Neural cell (in vitro differentiated cells): ENCODE results near the gene SDF2L1. TPM values are rescaled to one million over a fixed set of nuclear protein-coding genes. Genes with fewer than 3 reads are reported as not detected.

Experiments used
- H2AFZ ChIP-seq: fragments of 200-600, 300-800 bp; sonication (generic), shearing (Covaris generic); 2 replicates; pipeline ENCODE4 v1.6.0; 2014; ENCODE audit warnings: low read depth, mild to moderate bottlenecking, antibody characterized with exemption, low read length, moderate library complexity
- H3F3A ChIP-seq: fragments of 200-600 bp; shearing (Covaris generic); 2 replicates; pipeline ENCODE4 v1.6.1; 2016; ENCODE audit warnings: mild to moderate bottlenecking, moderate library complexity, mixed read lengths, antibody characterized with exemption, low read length; ENCODE audit not compliant: insufficient read depth, poor library complexity, severe bottlenecking
- H3K27ac ChIP-seq: fragments of 200-600, 300-800 bp; sonication (generic), shearing (Covaris generic); 2 replicates; pipeline ENCODE4 v1.5.1; 2014; ENCODE audit warnings: mild to moderate bottlenecking, low read length, moderate library complexity
- H3K27me3 ChIP-seq: fragments of 300-800, 200-600 bp; sonication (generic), shearing (Covaris generic); 2 replicates; pipeline ENCODE4 v1.6.0; 2014; ENCODE audit warnings: mild to moderate bottlenecking, low read depth, low read length, moderate library complexity; ENCODE audit not compliant: insufficient read depth
- H3K36me3 ChIP-seq: fragments of 300-800, 200-600 bp; sonication (generic), shearing (Covaris generic); 2 replicates; pipeline ENCODE4 v1.5.1; 2014; ENCODE audit warnings: mild to moderate bottlenecking, antibody characterized with exemption, low read length, moderate library complexity; ENCODE audit not compliant: insufficient read depth
- H3K4me2 ChIP-seq: fragments of 300-800, 200-600 bp; sonication (generic), shearing (Covaris generic); 2 replicates; pipeline ENCODE4 v1.6.0; 2014; ENCODE audit warnings: mild to moderate bottlenecking, low read length
- H3K4me3 ChIP-seq: fragments of 300-800, 200-600 bp; sonication (generic), shearing (Covaris generic); 2 replicates; pipeline ENCODE4 v1.5.1; 2014; ENCODE audit warnings: mild to moderate bottlenecking, low read length, moderate library complexity
- H3K79me2 ChIP-seq: fragments of 200-600 bp; shearing (Covaris generic); replicated peaks from 2 replicates; pipeline ENCODE4 v1.6.0; 2014; ENCODE audit warnings: mild to moderate bottlenecking, low read length, moderate library complexity; ENCODE audit not compliant: insufficient read depth
- H3K9ac ChIP-seq: fragments of 300-800, 200-600 bp; sonication (generic), shearing (Covaris generic); 2 replicates; pipeline ENCODE4 v1.6.1; 2016; ENCODE audit warnings: mild to moderate bottlenecking, low read length, mixed read lengths
- H3K9me2 ChIP-seq: fragments of 200-600 bp; shearing (Covaris generic); 2 replicates; pipeline ENCODE4 v1.6.1; 2016; ENCODE audit warnings: mild to moderate bottlenecking, low read length, mixed read lengths; ENCODE audit not compliant: insufficient read depth
- H3K9me3 ChIP-seq: fragments of 200-600, 300-800 bp; sonication (generic), shearing (Covaris generic); 2 replicates; pipeline ENCODE4 v1.6.1; 2016; ENCODE audit warnings: mild to moderate bottlenecking, mixed run types, low read length, moderate library complexity, mixed read lengths
- H4K20me1 ChIP-seq: fragments of 200-600 bp; shearing (Covaris generic); 2 replicates; pipeline ENCODE4 v1.6.1; 2016; ENCODE audit warnings: mild to moderate bottlenecking, mixed run types; ENCODE audit not compliant: insufficient read depth
- CTCF ChIP-seq: fragments of 450-650 bp; IDR thresholded peaks from 2 replicates; pipeline ENCODE4 v1.5.1; 2014; ENCODE audit warnings: antibody characterized with exemption, mild to moderate bottlenecking, moderate library complexity; ENCODE audit not compliant: poor library complexity, severe bottlenecking
- EP300 ChIP-seq: fragments of 450-650 bp; conservative IDR thresholded peaks from 2 replicates; pipeline ENCODE4 v1.6.1; 2014; ENCODE audit warnings: antibody characterized with exemption, mild to moderate bottlenecking, moderate library complexity; ENCODE audit not compliant: poor library complexity, severe bottlenecking
- EZH2 ChIP-seq: fragments of 200-600, 300-800 bp; shearing (Covaris generic), sonication (generic); IDR thresholded peaks from 2 replicates; pipeline ENCODE4 v1.6.1; 2014; ENCODE audit warnings: antibody characterized with exemption, low read length, borderline replicate concordance, mild to moderate bottlenecking; ENCODE audit not compliant: insufficient read depth, poor library complexity, severe bottlenecking
- MXI1 ChIP-seq: fragments of 450-650 bp; conservative IDR thresholded peaks from 2 replicates; pipeline ENCODE4 v1.6.1; 2014; ENCODE audit warnings: antibody characterized with exemption, mild to moderate bottlenecking; ENCODE audit not compliant: poor library complexity, severe bottlenecking
- POLR2AphosphoS5 ChIP-seq: IDR thresholded peaks from 2 replicates; pipeline ENCODE4 v1.6.1; 2012
- RAD21 ChIP-seq: fragments of 450-650 bp; conservative IDR thresholded peaks from 2 replicates; pipeline ENCODE4 v1.6.1; 2014; ENCODE audit warnings: antibody characterized with exemption, mild to moderate bottlenecking, moderate library complexity
- REST ChIP-seq: IDR thresholded peaks from 2 replicates; pipeline ENCODE4 v1.6.1; 2012; ENCODE audit warnings: borderline replicate concordance
- SMC3 ChIP-seq: fragments of 450-650 bp; conservative IDR thresholded peaks from 2 replicates; pipeline ENCODE4 v1.6.1; 2014; ENCODE audit warnings: antibody characterized with exemption, mild to moderate bottlenecking, moderate library complexity; ENCODE audit not compliant: poor library complexity
- TAF1 ChIP-seq: IDR thresholded peaks from 2 replicates; pipeline ENCODE4 v1.6.1; 2012; ENCODE audit warnings: low read depth
- polyA plus RNA-seq: library from polyadenylated mRNA; depleted of rRNA; stranded (reverse); fragments of >200 nt; gene quantifications from 2 replicates; pipeline ENCODE4 v1.2.3, GENCODE V29; 2014

SDF2L1 gene
- polyA plus RNA-seq, 1 donor from 2014 or later = 11.0 TPM

GRCh38 chr22:21685164-21685513, 43.0 kb downstream of the SDF2L1 start:
- no peak overlapping the region for H3K4me3 ChIP-seq
- no peaks in the 10 kb centered on the region for H3K79me2 ChIP-seq
- no peak overlapping the region for H3K4me2 ChIP-seq
- H3K27me3 ChIP-seq = no peaks in the 10 kb centered on the region
- H2AFZ ChIP-seq = no peak overlapping the region
- no peaks in the 10 kb centered on the region for H4K20me1 ChIP-seq
- no peak overlapping the region for H3K9ac ChIP-seq
- H3K27ac ChIP-seq = no peak overlapping the region
- TF ChIP-seq MXI1 (no peak), POLR2AphosphoS5 (peak; percentile 49)
- H3K36me3 ChIP-seq = no peaks in the 10 kb centered on the region
- H3F3A ChIP-seq = no peaks in the 10 kb centered on the region
- no peaks in the 10 kb centered on the region for H3K9me2 ChIP-seq
- H3K9me3 ChIP-seq = no peaks in the 10 kb centered on the region

GRCh38 chr22:21686193-21686608, 44.1 kb downstream of the SDF2L1 start:
- no peaks in the 10 kb centered on the region for H3K36me3 ChIP-seq
- no peak overlapping the region for H3K27ac ChIP-seq

More at GRCh38 chr22:21686193-21686608, 44.1 kb downstream of the SDF2L1 start:
- no peak overlapping the region for H2AFZ ChIP-seq
- H3K4me3 ChIP-seq = no peak overlapping the region
- no peaks in the 10 kb centered on the region for H4K20me1 ChIP-seq
- no peaks in the 10 kb centered on the region for H3K9me2 ChIP-seq
- no peaks in the 10 kb centered on the region for H3K9me3 ChIP-seq
- no peak overlapping the region for H3K4me2 ChIP-seq
- H3K9ac ChIP-seq = no peak overlapping the region
- no peaks in the 10 kb centered on the region for H3K27me3 ChIP-seq
- no peaks in the 10 kb centered on the region for H3K79me2 ChIP-seq
- TF ChIP-seq EZH2 (no peak), REST (no peak), EP300 (no peak), TAF1 (no peak), CTCF (no peak), SMC3 (no peak), POLR2AphosphoS5 (no peak), RAD21 (no peak), MXI1 (no peak)
- no peaks in the 10 kb centered on the region for H3F3A ChIP-seq
